ENCODE measurements around the gene ZNF441. TPM values are rescaled to one million over a fixed set of nuclear protein-coding genes. Genes with fewer than 3 reads are reported as not detected.

The ZNF441 gene
- total and polyA plus RNA-seq, 2 of the 13 experiments (the other 11 are each of a cell fraction or from before 2014, with no cell fraction given) = 2.8 to 10.0 TPM

DNA sequence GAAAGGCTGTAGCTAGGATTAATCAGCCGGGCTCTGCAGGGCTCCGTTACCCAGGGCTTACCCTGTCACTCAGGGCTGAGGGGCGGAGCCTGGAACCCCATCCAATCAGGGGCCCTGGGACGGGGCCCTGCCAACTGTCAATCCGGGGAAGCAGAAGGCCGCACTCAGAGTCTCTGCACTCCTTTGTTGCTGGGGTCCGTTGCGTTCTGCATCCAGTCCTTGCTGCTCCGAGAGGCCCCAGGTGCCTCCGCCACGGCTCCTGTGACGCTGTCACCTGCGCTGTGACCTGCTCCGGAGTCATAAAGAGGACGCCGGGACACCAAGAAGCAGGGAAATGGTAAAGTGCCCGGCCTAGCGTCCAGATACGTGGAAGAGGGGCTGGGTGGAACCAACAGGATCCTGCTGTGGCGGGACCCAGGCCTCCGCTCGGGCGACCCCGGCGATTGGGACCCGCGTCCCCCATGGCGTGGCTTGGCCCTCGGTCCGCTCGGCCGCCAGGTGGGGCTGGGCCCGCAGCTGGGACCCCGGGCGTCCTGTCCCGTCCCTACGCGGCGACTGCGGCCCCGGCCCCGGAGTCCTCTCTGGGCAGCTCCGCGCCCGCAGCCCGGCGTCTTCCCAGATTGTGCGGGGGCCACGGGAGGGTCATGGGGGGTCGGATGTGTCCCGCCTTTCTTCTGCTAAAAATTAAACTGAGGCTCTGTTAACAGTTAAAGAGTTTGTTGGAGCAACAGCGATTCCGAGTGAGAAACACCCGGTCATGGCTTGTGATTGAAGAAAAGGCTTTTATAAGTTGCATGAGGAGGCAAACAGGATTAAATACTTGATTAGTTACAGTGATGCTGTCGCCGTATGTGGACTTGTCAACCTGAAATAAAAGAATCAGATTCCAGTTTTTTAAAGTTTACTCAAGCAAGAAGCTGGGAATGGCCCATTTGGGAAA lies 31.9 kb downstream of the ZNF441 start, which contains the start of gene ZNF491 (continued):
- TF ChIP-seq ZBTB40 (IDR thresholded peaks at IDR 0.05) (no peak), ZBTB40 (CRISPR knock-in tag; IDR thresholded peaks at IDR 0.05) (peak; percentile 69), ZSCAN20 (CRISPR knock-in tag; IDR thresholded peaks at IDR 0.05; ENCODE audit: borderline replicate concordance) (0 out of 2 replicates have a peak, but pooled peaks have one; percentile 27), SETDB1 (CRISPR knock-in tag; IDR thresholded peaks at IDR 0.05; ENCODE audit: borderline replicate concordance) (no peak), ZSCAN9 (CRISPR knock-in tag; IDR thresholded peaks at IDR 0.05; ENCODE audit: borderline replicate concordance) (peak; percentile 68; the same call in 1 of the 2 replicates), IKZF1 (IDR thresholded peaks at IDR 0.05) (no peak), HOXA7 (CRISPR knock-in tag; IDR thresholded peaks at IDR 0.05) (no peak), RBFOX2 (IDR thresholded peaks at IDR 0.05; ENCODE audit: low read depth, low read length) (peak; percentile 61), PTBP1 (IDR thresholded peaks at IDR 0.05; ENCODE audit: low read depth, low read length, poor library complexity, severe bottlenecking) (peak; percentile 80)
- TF ChIP-seq, protein P1, sequence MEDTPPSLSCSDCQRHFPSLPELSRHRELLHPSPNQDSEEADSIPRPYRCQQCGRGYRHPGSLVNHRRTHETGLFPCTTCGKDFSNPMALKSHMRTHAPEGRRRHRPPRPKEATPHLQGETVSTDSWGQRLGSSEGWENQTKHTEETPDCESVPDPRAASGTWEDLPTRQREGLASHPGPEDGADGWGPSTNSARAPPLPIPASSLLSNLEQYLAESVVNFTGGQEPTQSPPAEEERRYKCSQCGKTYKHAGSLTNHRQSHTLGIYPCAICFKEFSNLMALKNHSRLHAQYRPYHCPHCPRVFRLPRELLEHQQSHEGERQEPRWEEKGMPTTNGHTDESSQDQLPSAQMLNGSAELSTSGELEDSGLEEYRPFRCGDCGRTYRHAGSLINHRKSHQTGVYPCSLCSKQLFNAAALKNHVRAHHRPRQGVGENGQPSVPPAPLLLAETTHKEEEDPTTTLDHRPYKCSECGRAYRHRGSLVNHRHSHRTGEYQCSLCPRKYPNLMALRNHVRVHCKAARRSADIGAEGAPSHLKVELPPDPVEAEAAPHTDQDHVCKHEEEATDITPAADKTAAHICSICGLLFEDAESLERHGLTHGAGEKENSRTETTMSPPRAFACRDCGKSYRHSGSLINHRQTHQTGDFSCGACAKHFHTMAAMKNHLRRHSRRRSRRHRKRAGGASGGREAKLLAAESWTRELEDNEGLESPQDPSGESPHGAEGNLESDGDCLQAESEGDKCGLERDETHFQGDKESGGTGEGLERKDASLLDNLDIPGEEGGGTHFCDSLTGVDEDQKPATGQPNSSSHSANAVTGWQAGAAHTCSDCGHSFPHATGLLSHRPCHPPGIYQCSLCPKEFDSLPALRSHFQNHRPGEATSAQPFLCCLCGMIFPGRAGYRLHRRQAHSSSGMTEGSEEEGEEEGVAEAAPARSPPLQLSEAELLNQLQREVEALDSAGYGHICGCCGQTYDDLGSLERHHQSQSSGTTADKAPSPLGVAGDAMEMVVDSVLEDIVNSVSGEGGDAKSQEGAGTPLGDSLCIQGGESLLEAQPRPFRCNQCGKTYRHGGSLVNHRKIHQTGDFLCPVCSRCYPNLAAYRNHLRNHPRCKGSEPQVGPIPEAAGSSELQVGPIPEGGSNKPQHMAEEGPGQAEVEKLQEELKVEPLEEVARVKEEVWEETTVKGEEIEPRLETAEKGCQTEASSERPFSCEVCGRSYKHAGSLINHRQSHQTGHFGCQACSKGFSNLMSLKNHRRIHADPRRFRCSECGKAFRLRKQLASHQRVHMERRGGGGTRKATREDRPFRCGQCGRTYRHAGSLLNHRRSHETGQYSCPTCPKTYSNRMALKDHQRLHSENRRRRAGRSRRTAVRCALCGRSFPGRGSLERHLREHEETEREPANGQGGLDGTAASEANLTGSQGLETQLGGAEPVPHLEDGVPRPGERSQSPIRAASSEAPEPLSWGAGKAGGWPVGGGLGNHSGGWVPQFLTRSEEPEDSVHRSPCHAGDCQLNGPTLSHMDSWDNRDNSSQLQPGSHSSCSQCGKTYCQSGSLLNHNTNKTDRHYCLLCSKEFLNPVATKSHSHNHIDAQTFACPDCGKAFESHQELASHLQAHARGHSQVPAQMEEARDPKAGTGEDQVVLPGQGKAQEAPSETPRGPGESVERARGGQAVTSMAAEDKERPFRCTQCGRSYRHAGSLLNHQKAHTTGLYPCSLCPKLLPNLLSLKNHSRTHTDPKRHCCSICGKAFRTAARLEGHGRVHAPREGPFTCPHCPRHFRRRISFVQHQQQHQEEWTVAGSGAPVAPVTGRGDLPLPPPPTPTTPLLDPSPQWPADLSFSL (CRISPR knock-in tag; IDR thresholded peaks at IDR 0.05) = no peak
- TF ChIP-seq, protein P2, sequence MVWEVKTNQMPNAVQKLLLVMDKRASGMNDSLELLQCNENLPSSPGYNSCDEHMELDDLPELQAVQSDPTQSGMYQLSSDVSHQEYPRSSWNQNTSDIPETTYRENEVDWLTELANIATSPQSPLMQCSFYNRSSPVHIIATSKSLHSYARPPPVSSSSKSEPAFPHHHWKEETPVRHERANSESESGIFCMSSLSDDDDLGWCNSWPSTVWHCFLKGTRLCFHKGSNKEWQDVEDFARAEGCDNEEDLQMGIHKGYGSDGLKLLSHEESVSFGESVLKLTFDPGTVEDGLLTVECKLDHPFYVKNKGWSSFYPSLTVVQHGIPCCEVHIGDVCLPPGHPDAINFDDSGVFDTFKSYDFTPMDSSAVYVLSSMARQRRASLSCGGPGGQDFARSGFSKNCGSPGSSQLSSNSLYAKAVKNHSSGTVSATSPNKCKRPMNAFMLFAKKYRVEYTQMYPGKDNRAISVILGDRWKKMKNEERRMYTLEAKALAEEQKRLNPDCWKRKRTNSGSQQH (CRISPR knock-in tag; IDR thresholded peaks at IDR 0.05; ENCODE audit: low read depth) = peak; percentile 16; the same call in 1 of the 2 replicates

Data from HepG2 (cell line).